GM21423 (cell line): ENCODE data around the gene COL17A1.

Experiments used
- ATAC-seq: cut with Tn5 transposase; IDR thresholded peaks from one replicate; pipeline ENCODE4 v1.9.1; 2021; ENCODE audit warnings: mild to moderate bottlenecking, moderate library complexity; ENCODE audit not compliant: unreplicated experiment

COL17A1 gene

GRCh38 chr10:104098358-104098925, 12.8 kb upstream of the COL17A1 start:
- ATAC-seq = no peak

- no peak for ATAC-seq
Measured at GRCh38 chr10:104096692-104097091, 11.0 kb upstream of the COL17A1 start.

- ATAC-seq = no peak
Measured at GRCh38 chr10:104092749-104093148, 7.1 kb upstream of the COL17A1 start.

- ATAC-seq = no peak
Measured at GRCh38 chr10:104090611-104091010, 4.9 kb upstream of the COL17A1 start.

GRCh38 chr10:104089621-104090020, 3.9 kb upstream of the COL17A1 start:
- no peak for ATAC-seq

GRCh38 chr10:104088239-104088638, 2.6 kb upstream of the COL17A1 start:
- ATAC-seq = no peak

GRCh38 chr10:104084482-104085142, 1.1 kb downstream of the COL17A1 start:
- no peak for ATAC-seq

GRCh38 chr10:104081998-104082397, 3.7 kb downstream of the COL17A1 start:
- ATAC-seq = no peak

- ATAC-seq = no peak
Measured at GRCh38 chr10:104080762-104081161, 4.9 kb downstream of the COL17A1 start.

- no peak for ATAC-seq
Measured at GRCh38 chr10:104077663-104078151, 8.0 kb downstream of the COL17A1 start.

- ATAC-seq = no peak
Measured at GRCh38 chr10:104077247-104077646, 8.4 kb downstream of the COL17A1 start.

- ATAC-seq = no peak
Measured at GRCh38 chr10:104076743-104077160, 8.9 kb downstream of the COL17A1 start.

- ATAC-seq = no peak
Measured at GRCh38 chr10:104074505-104074904, 11.2 kb downstream of the COL17A1 start.

- ATAC-seq = no peak
Measured at GRCh38 chr10:104072786-104073185, 12.9 kb downstream of the COL17A1 start.

- ATAC-seq = no peak
Measured at GRCh38 chr10:104069613-104070012, 16.1 kb downstream of the COL17A1 start.

- ATAC-seq = no peak
Measured at GRCh38 chr10:104067525-104067924, 18.2 kb downstream of the COL17A1 start.

- ATAC-seq = no peak
Measured at GRCh38 chr10:104066945-104067344, 18.7 kb downstream of the COL17A1 start.

GRCh38 chr10:104065748-104066147, 19.9 kb downstream of the COL17A1 start:
- no peak for ATAC-seq

- no peak for ATAC-seq
Measured at GRCh38 chr10:104061196-104061595, 24.5 kb downstream of the COL17A1 start.

GRCh38 chr10:104059364-104059763, 26.3 kb downstream of the COL17A1 start:
- no peak for ATAC-seq

GRCh38 chr10:104057717-104058116, 28.0 kb downstream of the COL17A1 start:
- no peak for ATAC-seq

GRCh38 chr10:104056619-104057273, 28.9 kb downstream of the COL17A1 start:
- ATAC-seq = no peak
